IPS-NIHi7 (cell line): ENCODE measurements around the gene STAC2.

ENCODE experiments used
- DNase-seq: peaks from one replicate; pipeline ENCODE4 v3.0.0; 2012; ENCODE audit warnings: mixed read lengths; ENCODE audit errors: extremely low spot score

STAC2 gene

DNA sequence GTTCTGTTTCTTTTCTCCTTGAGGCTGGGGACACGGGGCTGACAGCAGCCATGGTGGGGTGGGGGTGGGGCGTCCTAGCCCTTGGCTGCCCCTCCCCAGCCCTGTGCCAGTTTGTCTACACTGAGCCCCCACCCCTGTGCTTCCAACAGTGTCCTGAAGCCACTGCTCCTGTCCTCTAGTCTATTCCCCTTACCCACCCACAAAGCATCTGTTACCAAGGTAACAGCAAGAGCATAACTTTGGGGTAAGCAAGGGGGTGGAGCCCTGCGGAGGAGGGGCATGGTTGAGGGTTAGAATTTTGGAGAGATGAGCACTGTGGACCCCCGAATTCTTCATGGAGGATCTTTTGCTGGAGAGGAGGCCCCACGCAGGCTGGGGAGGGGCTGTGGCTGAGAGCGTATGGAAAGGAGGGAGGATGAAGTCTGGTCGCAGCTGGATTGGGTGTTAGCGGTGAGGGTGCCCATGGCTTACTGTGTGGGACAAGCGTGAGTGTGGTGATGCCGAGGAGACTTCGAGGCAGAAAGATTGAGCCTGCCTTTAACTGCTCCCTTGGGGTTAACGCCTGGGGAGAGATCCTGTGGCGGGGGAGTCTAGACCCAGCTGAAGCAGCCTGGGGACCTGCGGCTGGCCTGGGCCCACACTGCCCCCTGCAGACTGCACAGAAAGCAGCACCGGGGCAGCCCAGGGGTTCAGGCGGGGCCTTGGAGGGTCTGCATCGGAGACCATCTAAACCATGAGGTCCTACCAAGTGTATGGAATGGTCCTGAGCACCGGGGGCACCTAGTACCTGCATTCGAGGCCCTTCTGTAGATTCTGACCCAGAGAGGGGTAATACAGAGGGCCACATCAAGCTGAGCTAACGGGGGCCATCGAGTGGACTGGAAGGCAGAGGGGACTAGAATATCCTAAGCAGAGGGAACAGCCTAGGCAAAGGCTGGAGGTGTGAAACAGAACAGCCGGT, 6.1 kb upstream of the STAC2 start:
- DNase-seq, result peak; percentile 86

DNA sequence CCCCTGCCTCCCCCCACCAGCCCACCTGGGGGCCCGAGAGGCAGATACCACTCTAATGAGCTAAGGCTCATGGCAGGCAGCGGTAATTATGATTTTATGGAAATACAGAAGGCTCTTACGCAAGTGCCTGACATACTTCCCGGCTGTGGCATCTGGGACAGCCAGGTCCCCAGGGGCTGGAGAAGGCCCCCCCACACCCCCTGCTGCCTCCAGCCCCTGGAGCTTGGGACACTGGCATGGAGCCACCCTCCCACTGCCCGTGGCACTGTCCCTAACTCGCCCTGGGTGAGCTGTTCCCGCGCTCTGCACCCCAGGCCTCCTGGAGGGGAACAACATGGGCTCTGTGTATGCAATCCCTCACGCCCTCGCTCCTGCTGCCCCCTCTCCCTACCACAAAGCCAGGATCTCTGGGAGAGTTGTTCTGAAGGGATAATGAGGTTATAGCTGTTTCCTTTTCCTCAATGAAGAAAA, 5.4 kb upstream of the STAC2 start:
- no peak for DNase-seq

DNA sequence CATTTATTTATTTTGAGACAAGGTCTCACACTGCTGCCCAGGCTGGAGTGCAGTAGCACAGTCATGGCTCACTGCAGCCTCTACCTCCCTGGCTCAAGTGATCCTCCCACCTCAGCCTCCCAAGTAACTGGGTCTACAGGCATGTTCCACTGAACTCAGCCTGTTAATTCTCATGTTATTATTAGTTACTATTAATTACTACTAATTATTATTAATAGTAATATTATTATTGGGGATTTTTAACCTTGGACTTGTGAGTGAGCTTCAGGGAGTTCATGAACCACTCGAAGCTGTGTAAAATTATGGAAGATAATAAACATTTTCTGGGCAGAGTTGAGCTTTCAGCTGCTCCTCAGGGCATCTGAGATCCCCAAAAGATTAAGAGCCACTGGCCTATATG, 4.6 kb upstream of the STAC2 start:
- no peak for DNase-seq

DNA sequence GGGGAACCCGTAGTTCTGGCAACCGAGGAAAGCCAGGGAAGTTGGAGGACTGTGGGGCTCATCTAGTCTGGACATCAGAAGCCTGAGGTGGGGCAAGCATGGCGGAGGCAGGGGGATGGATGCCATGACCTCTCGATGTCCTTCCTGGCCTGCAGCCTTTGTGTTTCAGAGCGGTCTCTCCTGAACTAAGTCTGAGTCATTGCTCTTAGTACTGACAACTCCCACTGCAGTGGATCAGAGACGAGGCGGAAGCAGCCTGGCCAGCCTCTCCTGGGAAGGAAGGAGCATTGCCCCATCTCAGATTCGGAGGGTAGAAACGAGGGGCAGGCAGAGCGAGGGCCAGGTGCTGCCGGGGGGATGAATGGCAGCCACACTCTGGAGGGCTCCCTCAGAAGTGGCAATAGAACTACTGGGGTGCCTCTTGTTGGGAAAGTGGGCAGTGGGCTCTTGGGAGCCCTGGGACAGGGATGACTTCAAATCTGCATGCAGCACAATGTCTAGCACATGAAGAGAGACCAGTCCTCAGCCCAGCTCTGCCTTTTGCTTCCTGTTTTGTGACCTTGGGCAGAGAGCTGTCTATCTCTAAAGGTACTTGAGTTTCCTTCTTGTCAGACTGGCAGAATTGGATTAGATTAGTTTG, 3.6 kb upstream of the STAC2 start:
- DNase-seq, result no peak

DNA sequence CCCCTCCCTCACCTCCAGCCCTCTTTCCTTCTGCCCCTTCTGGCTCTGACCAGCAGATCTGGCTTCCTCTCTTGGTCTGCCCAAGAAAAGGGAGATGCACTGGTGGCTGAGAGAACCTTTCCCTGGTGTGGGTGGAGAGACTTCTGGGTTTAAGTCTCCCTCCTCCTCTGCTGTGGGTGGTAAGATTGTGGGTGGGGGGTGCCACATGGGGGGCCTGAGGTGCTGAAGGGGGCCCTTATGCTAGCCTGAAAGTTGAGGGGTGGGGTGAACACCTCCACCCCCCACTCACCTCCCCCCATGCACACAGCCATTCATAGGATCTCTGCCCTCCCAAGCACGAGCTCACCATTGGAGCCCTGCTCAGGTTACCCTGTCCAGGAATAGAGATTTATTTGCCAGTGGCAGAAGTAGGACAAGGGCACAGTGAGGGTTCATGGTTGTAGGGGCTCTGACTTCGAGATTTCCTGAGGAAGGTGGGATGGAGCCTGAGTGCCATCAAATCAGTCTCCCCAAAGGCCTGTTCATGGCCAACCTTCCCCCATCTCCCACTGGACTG, 1.7 kb upstream of the STAC2 start:
- no peak for DNase-seq

DNA sequence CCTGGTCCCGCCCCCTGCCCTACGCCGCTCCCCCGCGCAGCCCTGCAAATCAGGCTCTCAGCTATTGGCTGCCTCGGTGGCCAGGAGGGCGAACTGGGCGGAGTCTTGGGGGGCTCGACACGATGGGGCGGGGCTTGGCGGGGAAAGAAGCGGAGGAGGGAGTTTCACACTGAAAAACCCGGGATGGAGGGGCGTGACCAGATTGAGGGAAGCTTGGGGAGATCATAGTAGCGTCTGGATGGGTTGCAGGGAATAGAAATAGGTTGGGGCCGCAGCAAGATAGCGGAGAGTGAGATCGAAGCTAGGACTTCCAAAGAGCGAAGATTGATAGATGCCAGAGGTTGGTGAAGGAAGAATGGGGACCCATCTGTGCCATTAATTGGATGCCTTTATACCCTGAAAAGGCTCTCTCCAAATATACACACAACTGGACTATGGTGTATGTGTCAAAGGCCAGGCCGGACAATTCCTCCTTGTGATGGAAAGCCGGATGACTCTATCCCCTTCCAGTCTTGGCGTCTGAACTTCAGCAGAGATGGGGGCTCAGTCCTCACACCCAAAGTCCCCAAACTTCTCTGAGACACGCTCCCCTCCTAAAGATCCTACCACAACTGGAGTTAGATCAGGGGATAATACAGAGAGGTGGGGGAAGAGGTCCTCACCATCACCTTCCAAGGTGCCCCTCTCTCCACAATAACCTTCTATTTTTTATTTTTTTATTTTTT, 376 bp upstream of the STAC2 start:
- DNase-seq, result peak; percentile 100

DNA sequence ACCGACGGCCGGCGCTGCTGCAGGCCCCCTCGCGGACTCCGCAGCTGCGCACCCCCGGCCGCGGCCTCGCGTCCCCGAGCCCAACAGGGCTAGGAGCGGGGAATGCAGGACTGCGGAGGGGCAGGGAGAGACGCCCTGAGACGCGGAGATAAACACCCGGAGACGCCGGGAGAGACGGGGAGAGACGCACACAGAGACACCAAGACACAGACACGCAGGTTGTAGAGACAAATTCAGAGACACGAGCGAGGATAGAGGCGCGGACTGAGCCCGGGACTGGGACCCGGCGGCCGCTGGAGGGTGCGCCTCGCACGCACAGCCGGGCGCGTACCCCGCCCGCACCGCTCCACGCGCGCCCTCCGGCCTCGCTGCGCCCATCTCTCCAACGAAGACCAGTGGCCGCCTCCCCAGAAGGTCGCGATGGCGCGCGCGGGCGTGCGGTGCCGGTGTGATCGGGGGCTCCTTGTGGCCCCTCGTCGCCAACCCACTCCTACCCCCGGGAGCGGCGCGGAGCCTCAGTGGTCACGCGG, 902 bp downstream of the STAC2 start:
- DNase-seq, result no peak

DNA sequence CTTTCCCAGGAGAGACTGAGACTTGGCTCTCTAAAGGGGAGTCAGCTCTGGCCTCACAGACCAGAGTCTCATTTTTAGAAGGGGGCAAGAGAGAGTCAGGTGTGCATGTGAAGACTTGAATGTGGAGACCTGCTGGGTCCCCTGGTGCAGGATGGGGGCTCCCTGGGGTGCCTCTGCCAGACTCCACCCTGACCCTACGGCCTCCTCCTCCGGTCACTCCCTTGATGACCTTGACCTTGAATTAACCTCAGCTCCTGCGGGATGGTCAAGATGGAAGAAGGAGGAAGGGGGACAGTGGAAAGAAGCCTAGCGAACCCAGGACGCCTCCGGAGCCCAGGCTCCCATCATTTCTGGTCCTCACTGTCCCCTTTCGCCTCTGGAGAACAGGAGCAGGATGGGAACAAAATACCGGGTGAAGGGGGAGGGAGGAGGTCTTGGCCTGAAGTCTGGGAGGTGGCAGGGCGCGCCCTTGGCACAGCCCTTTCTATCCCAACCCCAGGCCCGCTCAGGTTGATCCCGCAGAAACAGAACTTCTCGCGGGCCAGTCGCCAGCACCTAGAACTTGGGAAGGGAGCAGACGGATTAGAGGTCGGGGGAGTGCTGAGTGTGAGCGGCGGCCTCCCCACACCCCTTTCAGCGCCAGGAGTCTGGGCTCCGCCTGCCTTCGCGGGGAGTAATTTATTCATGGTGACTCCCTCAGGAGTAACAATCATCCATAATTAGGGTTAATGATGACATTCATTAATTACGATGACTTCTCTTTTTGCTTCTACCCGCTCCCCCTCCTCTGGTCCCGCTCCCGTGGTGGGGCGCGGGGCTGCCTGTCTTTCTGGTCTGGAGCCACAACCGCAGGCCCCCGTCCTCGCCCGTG, 1.6 kb downstream of the STAC2 start:
- no peak for DNase-seq

DNA sequence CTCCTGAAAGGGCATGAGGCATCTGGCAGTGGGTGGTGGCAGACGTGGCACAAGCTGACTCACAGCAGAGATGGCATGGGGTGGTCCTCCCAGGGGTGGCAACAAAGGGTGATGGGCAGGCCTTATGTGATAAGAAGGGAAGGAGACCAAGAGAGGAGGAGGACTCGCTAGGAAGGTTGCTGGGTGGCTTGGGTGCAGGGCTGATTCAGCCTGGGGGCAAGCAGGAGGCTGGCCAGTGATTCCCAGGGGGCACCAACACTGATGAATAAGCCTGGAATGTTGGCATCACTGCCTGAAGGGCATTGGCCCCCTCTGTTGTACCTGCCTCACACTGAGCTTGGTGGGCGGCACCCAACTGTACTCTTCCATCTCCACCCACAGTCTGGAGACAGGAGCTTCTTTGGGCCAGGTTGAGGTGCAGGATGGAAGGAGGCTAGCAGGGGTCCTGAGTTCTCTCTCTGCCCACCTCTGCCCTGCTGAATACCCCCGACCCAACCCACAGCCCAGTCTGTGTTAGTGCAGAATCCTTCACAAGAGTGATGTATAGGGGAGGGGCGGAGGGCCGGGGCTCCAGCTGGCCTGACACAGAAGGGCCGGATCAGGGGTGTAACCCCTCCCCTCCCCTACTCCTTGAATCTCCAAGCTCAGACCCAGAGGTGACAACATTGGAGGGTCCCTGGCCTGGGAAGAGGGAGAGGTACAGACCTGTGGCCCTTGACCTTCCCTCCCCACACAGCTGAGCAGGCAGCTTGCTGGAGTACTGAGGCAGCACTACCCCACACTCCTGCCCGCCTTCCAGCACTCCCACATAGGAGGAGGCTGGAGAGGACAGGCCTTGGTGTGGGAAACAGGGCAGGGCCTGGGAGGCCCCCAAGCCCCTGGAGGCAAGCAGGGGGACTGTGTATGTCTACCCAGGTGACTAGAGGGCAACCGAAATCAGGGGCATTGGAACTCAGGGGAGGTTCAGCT, 2.6 kb downstream of the STAC2 start:
- DNase-seq, result no peak

DNA sequence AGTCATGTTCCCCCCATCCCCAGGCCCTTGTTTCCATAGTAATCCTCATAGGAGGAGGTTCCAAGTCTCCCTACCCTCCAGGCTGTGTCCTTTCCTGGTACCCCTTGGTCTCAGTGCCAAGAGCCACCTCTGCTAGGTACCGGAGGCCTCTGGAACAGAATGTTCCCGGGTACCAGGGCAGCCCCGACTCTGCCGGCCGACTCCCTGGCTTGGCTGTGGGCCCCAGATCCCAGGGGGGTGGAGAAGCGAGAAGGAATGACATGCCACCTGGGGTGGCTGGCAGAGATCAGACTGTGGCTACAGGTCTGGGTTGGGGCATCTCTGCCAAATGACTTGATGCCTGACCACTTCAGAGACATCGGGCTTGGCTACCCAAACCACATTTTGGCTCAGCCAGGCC, 3.6 kb downstream of the STAC2 start:
- no peak for DNase-seq

DNA sequence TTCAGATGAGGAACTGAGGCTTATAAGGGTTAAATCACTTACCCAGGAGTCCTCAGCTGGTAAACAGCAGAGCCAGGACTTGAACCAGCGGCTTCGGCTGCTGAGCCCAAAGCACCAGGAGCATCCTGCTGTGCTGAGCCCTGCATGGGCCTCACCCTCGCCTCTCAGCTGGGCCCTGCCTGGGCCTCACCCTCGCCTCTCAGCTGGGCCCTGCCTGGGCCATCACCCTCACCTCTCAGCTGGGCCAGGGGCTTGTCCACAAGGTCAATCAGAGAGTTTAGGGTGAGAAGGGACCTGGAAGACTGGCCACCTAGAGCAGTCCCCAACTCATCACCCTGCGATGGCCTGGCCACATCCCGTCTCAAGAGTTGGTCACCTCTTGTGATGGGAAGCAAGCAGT, 4.2 kb downstream of the STAC2 start:
- no peak for DNase-seq

DNA sequence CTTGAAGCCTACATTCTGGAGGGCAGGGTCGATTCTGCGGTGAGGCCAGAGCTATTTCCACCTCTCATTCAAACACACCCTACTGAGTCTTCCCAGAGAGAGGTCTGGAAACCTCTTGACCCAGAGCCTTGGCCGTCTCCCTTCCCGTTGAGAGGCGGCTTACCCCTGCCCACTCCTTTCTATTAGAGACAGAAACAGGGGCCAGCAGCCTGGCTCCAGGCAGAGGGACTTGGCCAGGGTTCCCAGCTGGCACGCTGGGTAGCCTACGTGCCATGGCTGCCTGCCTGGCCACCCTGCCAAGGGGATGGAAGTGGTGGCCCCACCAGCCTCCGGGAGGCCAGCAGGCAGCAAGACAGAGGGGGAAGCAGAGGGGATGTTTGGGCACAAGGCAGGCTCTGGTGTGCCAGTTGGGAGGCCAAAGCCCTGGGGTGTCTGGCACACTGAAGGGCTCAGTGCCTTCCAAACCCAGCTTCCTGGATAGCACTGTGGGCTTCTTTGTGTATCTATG, 6.0 kb downstream of the STAC2 start:
- DNase-seq, result no peak

DNA sequence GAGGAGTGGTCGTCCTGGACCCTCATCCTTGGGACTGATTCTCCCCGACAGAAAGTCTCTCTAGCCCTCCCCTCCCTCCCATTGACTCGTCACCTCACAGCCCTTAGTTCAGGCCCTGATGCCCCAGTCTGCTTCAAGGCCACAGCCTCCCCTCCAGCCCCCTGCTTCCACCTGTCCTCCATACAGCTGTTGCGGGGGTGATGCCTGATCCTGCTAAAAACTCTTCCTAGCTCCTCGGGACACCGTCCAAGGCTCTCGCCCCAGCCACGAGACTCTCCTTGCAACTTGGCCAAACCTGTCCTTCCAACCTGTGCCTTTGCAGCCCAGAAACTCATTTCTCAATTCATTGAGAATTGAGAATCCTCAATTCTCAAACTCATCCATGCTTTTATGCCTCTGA, 6.8 kb downstream of the STAC2 start:
- no peak for DNase-seq

DNA sequence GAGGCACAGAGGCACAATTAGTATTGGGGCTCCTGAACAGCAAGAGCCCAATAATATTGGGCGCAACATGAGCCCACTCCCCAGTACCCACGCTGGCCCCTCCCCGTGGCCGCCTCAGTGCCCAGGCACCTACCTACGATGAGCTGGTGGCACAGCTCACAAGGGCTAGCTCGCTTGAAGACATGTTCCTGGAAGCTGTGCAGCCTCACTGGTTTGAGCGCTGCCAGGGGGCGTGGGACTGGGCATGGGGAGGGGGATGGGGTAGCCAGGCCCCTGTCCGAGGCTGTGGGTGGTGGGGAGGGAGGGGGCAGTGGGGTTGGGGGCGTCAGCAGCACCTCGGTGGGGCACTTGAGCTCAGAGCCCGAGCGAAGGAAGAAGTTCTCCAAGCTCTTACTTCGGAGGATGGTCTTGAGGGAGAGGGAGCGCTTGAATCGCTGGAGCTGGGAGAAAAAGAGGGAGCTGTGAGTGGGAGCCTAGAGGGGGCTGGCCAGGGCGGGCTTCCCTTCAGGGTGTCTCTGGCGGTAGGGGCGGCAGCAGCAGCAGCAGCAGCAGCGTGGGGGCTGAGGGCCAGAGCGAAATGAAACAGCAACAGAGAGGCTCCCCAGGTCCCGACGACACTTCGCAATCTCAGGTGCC, 7.9 kb downstream of the STAC2 start:
- DNase-seq, result no peak

DNA sequence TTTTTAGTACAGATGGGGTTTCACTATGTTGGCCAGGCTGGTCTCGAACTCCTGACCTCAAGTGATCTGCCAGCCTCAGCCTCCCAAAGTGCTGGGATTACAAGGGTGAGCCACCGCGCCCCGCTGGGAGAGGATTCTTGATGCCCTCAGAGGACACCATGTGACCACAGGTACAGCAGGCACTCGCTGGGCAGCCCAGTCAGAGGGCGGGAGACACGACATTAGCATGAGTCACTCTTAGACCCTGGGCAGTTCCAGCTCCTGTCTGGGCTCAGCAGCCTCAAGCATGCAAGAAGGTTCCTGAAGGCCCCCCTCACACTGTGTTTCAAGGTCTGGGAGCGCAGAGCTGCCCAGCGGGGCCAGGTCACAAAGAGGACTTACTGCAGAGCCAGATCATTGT, 11.9 kb downstream of the STAC2 start:
- no peak for DNase-seq

DNA sequence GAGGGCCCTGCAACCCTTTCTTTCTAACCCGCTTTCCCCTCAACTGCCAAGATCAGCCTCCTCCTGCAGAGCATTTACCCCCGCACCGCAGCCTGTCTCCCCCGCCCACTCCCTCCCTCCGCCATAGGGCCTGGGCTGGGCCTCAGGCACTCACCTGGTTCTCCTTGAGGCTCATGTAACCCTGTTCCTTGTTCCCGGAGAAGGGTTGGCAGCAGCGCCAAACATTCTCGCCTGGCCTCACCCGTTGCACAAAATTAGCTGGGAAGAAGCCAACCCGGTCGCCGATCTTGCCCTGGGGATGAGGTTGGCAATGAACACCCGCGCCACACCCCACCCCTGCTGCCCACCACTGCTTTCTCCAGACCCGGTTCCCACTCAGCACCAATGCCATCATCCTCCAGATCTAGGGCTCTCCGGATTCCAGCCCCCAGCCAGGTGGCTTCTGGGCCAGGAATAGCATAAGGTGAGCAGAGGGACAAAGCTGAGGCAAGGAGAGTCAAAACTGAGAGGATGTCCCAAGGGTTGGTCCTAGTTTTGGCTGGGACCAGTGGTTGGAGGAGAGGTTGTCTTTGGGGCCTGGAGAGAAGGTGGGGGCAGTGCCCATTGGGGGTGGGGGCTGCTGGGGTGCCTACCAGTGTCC, 12.8 kb downstream of the STAC2 start:
- DNase-seq, result no peak

DNA sequence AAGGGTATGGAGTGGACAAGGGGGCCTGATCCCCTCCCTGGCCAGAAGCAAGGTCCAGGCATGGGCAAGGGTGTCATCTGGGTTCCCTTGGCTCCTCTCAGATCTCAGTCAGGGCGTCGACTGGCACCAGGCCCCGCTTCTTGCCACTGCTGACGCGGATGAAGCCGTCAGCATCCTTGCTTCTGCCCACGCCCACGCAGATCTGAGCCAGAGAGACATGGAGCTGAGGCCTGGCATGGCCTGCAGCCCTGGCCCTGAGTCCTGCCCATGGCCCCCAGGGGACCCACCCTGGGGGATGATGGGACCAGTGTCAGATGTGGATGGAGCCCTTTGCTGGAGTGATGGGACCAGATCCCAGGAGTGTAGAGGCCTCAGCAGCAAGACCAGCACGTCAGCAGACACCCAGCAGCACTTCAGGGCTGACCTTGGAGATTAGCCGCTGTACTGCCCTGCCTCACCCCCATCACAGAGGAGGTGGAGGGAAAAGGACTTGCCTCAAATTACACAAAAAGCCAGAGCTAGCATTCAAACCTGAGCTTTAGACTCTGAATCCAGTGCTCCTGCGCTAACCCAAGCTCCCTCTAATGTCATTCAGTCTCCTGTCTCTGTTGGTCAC, 13.4 kb downstream of the STAC2 start:
- no peak for DNase-seq

DNA sequence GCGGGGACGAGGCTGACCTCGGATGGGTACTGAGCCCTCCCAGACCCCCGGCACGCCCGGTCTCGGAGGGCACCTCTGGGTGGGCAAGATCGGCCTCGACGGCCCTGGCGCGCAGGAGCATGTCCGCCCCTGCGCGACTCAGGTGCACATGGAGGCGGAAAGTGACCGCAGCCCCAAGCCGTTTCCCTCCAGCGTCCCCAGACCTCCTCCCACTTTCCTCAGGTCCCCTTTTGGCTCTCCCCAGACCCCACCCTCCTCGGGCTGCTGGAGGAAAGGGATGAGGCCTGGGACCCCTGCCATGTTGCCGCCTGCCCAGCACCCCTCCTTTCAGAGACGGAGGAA, 15.7 kb downstream of the STAC2 start:
- DNase-seq, result no peak
